Spleen (tissue), 7 donors: ENCODE results near the gene ADGRL3.

Experiments
- CTCF ChIP-seq, 11 experiments: fragments of 200-600 bp in 7 of 11; fragments of 450-650 bp in 4 of 11; sonication (generic) in 4 of 11; IDR thresholded peaks in 8 of 11; conservative IDR thresholded peaks in 3 of 11; 1 replicate in 7 of 11; 2 replicates in 4 of 11; pipeline versions ENCODE4 v1.4.0 to v1.8.0; 2016 to 2021; ENCODE audit warnings: antibody characterized with exemption in 11 of 11, inconsistent platforms in 4 of 11, mild to moderate bottlenecking in 1 of 11
- POLR2A ChIP-seq, 3 donors: fragments of 450-650 bp; IDR thresholded peaks; one replicate each; pipeline ENCODE4 v1.5.1; 2017; ENCODE audit warnings: antibody characterized with exemption in 3 of 3, mild to moderate bottlenecking in 1 of 3
- donor health status: DM: no; HTN: no; CAD: no; lungs with moderate emphysema.
- donor health status: DM: no; HTN: no; CAD: no.
- donor health status: DM: no; HTN: no; CAD: no.

DNA sequence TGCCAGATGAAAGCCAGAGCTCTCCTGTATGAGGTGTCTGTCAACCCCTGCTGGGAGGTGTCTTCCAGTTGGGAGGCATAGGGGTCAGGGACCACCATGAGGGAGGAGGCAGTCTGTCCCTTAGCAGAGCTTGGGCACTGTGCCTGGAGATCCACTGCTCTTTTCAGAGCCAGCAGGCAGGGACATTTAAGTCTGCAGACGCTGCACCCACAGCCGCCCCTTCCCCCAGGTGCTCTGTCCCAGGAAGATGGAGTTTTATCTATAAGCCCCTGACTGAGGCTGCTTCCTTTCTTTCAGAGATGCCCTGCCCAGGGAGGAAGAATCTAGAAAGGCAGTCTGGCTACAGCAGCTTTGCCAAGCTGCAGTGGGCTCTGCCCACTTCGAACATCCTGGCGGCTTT is 893.6 kb downstream of the ADGRL3 start:
- TF ChIP-seq CTCF (IDR thresholded peaks at IDR 0.05 in 8 of 11, conservative IDR thresholded peaks at IDR 0.05 in 3 of 11) (no peak), POLR2A (IDR thresholded peaks at IDR 0.05) (no peak)
